NCI-H2171 (cell line): Measurements from ENCODE around the gene SLC41A3.

Experiments
- DNase-seq: peaks from one replicate; lab custom pipeline; 2025; lab: John Stamatoyannopoulos, UW

The SLC41A3 gene

DNA sequence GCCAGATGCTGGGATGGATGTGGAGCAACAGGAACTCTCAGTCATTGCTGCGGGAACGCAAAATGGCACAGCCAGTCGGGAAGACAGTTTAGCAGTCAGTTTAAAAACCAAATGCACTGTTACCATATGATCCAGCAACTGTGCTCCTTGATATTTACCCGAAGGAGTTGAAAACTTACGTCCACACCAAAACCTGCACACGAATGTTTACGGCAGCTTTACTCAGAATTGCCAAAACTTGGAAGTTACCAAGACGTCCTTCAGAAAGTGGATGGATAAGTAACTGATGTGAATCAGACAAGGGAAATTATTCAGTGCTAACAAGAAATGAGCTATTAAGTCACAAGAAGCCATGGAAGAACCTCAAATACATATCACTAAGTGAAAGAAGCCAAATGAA, 36.1 kb upstream of the SLC41A3 start:
- DNase-seq = no peak

DNA sequence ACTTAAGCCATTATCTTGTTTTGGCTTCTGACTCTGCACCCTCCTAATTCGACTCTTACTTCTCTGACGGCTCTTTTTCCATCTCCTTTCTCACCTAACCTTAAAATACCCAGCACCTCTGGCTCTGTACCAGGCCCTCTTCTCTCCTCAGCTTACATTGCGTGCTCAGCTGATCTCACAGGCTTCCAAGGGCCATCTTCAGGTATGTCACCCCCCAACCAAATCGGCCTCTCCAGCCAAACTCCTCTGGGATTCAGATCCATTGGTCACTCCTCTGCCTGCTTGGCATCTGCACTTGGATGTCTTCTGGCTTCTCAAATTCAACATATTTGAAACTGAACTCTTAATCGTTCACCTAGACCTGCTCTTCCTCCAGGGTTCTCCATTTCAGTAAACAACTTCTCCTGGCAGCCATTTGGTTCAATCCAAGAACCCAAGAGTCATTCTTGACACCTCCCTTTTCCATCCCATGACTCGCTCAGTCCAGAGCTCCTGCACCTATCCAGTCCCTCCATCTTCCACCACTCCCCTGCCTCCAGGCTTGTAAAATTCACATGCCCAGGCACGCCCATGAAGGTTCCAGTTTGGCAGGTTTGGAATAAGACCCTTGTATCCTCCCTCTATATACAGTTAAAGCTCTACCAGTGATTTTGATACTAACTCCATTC, 35.2 kb upstream of the SLC41A3 start:
- no peak for DNase-seq

DNA sequence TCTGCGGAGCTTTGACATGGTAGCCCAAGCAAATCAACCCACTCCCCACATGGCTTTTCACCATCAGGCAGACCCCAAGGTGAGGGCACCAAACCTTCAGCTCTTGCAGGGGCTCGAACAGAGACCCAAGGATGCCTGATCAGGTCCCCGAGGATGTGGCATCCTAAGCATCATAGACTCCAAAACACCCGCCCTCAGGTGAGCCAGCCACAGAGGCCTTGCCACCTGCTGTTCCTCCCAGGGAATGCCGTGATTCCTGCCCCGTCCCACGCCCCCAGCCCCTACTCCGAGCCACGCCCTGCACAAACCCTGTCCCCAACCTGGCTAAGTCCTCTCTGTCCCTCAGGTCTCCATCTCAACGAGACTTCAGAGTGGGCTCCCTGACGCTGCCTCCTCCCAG, 34.7 kb upstream of the SLC41A3 start:
- no peak for DNase-seq

DNA sequence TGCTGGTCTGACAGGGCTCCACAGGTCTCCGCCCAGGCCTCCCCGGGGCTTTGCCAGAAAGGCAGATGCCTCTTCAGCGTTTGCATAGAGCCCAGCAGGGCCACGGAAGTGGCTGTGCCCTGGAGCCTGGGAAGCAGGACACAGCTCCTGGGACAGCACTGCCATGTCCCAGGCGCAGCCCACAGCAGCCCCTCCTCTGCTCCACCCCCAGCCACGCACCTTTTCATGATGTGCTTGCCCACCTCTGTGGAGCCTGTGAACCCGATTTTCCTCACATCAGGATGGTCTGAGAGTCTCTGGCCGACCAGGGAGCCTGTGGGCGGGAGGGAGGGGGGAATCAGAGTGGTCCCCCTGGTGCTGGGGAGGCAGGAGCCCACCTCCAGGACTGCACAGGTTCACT, 33.9 kb upstream of the SLC41A3 start:
- DNase-seq = no peak

DNA sequence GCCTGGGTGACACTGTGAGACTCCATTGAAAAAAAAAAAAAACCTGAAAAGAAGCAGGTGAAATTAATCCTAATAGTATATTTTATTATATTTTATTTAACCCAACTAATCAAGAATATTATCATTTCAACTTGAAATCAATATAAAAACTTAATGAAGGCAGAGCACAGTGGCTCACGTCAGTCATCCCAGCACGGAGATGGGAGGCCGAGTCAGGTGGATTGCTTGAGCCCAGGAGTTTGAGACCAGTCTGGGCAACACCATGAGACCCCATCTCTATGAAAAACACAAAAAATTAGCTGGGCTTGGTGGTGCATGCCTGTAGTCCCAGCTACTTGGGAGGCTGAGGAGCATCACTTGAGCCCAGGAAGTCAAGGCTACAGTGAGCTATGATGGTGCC, 33.3 kb upstream of the SLC41A3 start:
- no peak for DNase-seq

DNA sequence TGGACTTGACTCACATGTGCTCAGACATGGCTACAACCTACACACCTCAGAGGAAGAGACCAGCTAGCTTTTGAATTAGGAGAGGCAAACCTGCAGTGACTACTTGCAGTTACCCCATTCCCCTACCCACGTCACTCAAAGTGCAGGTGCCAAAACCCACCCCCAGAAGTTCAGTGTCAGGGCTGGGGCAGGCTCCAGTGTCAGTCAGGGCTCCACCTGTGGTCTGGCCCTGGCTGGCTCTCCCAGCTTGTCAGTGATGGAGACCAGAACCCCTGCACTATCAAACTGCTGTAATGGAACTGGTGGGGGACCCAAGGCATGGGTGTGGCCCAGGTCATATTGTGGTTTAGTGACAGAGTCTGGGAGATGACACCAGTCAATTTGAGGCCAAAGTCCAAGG, 32.6 kb upstream of the SLC41A3 start:
- DNase-seq = no peak

DNA sequence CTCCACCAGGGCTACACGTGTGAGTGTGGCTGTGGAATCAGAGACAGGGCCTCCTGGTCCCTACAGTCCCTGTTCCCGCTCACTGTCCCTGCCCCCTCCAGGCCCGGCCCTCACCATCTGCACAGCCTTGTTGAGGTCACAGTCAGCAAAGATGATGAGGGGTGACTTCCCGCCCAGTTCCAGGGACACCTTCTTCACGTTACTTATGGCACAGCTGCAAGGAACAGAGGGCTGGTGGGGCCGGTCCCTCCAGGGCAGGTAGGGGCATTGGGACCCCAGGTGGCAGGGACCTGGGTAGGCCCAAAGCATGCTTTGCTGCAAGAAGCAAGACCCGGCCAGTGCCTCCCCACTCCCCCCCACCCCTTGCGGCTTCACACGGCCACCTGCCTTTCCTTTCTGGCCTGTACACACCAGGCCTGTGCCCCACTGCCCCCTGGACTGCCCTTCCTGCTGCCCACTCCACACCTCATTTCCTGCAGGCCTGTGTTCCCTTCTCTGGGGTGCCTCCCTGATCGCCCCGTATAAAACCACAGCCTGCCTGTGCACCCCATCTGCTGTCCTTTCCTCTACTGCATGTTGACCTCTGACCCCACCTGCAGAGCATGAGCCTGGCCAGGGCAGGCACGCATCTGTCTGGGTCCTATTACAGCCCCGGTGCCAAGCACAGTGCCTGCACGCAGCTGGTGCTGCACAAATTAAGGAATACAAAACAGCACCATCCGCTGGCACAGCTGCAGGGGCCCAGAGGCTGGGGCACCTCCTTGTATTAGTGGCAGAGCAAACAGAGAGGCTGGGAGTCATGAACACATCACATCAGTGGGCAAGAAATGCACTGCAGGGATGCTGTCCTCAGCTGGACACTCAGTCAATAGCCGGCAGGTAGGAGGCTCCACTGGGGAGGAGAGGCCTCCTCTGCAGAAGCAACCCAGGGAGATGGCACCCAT, 30.8 kb upstream of the SLC41A3 start:
- no peak for DNase-seq

DNA sequence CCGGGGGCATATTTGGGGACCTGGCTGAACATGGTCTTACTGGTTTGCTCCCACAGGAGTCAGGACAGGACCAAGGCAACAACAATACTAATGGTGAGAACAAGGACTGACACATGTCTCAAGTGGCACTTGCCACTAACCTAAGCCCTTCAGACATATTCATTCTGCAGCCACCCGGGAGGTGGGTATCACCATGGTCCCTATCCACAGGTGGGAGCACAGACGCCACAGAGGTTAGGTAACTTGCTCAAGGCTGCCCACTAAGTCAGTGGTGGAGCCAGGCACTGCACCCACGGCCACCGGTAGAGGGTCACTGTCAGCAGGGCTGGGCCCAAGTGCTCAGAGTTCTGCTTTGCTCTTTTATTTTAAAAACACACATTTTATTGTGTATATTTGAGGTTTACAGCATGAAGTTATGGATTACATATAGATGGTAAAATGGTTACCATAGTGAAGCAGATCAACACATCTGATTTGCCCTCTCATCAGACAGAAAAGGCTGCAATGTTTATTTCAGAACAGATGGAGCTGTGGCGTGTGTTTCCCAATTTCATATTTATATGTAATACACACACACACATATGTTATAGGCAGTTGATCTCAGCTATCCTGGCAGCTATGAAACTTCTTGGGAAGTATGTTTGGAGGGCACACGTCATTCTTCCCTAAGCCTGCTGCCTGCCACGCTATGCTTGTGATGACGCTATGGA, 30.0 kb upstream of the SLC41A3 start:
- no peak for DNase-seq

DNA sequence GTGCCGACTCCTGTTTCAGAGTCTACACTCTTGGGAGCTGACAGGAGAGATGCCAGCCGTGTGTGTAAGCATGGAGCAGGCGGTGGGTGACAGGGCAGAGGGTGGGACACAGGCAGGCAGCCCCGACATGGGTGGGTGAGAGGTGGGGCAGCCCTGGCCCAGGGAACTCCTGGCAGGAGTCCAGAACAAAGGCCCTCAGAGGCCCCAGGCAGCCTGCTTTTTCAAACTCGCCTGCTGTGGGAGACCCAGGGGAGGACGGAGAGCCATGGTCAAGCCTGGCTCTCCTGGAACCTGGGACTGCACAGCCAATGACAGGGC, 29.3 kb upstream of the SLC41A3 start:
- no peak for DNase-seq

DNA sequence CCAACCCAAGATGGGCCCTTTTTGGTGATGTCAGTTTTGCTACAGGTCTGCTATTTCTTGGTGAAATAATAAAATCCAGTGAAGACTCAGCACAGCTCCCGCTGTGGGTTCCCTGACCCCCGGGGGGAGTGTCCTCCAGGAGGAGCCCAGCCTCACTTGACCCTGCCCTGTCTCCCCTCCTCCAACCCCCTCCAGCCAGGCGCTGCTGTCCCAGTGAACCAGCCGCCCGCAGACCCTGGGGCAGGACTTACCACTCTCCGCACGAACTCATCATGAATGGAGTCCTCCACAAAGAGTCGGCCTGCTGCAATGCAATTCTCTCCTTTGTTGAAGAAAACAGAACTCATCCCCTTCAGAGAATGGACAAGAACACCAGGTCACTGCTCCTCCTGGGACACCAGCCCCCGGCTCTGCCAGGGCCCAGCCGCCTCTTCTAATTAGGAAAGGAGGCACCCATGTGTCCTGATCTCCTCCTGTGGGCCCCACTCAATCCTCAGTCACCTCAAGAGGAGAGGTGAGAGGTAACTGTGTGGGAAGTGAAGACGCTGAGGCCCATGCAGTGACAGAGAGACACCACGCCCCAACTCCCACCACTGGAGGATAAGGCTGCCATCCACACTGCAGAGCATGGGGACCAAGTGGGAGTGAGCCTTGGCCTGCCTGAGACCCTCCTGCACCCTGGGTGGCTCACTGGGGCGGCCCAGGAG, 28.8 kb upstream of the SLC41A3 start:
- DNase-seq = no peak

DNA sequence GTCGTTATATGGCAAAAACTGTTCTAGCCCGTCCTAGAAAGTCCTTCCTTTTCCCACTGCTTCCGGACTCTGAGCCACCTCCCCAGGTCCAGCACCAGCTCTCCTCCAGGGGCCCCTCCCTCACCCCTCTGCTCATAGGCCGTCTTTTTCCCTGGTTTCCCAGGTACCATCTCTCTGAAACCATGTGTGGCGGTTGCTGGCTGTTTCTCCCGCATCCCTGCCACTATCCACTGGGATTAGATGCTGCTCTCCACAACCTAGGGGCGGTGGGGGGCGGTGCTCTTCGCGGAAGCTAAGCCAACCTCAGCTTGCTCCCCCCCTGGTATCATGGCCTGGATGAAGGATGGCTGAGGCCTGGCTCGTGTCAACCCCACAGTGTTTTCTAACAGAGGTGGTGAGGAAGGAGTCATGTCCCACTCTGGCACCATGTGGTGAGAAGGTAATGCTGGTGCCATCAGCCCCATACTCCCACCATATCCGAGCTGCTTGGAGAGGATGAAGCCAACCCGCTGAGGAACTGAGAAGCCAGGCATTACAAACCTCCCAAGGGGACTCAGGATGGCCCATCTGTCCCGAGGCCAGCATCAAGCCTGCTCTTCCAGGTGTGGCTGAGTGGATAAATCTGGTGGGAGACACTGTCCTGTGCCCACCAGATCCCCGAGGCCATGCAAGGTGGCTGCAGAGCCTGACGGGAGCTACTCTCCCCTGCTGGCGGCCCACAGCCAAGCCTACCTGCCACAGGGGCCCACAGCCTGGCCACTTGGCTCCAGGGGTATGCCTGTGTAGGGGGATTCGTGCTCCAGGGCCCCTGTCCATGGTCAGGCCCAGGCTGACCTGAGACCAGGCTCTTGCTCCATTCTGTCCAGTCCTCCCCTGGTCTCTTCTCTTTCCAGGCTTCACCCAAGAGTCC, 27.9 kb upstream of the SLC41A3 start:
- no peak for DNase-seq

DNA sequence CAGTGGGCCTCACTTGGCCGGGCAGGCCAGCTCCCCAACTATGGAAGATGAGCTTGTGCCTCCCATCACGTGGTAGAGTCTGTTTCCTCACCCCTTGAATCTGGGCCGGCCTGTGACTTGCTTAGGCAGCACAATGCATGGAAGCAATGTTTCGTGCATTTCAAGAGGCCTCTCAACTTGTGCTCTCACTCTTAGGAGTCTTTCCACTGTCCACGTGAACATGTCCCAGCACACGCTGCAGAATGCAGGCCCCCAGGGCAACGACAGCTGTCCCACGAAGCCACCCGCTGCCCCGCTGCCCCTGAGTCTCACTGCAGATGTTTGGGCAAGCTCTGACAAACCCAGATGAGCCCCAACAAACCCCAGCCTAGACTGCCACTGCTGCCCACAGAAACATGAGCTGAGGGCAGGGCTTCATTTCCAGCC, 27.2 kb upstream of the SLC41A3 start:
- DNase-seq = no peak

DNA sequence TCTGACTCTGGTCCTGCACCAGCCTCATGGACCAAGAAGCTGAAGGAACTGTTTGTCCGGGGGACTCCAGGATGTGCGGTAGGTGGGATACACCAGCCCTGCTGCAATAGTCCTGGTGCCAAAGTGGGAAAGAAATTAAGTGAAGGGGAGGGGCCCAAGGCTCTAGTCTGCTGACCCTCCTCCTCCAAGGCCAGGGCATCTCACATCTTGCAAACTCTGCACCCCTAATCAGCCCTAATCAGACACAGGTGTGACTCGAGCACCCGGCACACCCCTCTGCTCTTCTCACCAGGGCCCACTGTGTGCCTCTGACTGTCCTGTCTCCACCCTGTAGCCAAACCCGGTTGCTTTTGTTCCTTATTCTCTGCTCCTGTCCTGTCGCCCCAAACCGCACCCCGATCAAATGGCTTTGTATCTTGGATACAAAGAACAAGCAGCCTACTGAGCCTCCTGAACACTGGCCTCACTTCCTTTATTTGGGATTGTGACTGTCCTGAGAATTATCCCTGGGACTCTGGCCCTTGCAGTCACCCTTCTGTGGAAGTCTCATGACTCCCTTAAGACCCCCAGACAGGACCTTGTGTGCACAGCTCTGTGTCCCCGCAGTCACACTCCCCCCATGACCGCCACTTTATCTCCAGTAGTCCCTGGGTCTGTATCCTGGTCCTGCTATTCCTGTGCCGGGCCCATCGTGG, 26.7 kb upstream of the SLC41A3 start:
- DNase-seq = no peak

DNA sequence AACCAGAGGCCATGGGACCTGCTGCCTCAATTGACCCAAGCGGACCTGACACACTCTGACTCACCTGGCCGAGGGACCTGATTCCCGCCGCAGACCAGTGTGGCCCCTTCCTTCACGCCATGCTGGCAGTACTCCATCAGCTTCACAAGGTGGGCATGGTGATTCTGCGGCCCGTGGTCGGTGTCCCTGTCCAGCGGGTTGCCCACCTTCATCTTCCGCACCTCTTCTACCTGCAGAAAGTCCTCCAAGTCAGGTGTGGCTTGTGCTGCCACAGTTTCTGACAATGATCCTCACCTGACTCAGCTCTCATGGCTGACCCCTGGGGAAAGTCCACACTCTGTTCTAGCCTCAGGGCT, 25.9 kb upstream of the SLC41A3 start:
- DNase-seq = no peak

DNA sequence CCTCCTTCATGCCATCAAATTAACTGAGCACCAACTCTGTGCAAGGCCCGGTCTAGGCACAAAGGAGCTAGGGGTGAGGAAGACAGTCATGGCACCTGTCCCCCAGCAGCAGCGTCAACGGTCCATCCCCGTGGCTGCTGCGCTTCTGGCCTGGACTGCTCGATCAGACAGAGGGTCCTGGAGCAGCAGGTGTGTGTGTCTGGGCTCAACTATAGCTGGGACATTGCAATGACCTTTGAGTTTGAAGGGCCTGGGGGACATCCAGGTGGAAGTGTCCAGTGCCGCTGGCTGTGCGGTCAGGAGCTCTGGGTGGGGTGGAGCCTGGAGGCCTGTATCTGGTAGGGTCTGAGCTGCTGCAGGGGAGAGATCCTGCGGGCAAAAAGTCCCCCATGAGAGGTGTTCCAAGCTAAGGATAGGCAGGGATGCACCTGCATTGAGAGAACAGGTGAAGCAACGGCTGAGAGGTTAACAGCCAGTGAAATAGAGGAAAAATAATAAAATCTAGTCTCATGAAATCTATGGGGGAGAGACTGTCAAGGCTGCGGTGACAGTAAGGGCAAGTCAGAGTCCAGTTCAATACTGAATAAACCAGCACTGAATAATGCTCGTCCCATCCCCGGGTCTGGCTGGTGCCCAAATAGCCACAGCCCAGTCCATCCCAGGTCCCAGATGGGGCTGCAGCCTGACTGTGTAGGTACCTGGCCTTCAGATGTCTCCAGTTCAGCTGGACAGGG, 25.4 kb upstream of the SLC41A3 start:
- DNase-seq = no peak

DNA sequence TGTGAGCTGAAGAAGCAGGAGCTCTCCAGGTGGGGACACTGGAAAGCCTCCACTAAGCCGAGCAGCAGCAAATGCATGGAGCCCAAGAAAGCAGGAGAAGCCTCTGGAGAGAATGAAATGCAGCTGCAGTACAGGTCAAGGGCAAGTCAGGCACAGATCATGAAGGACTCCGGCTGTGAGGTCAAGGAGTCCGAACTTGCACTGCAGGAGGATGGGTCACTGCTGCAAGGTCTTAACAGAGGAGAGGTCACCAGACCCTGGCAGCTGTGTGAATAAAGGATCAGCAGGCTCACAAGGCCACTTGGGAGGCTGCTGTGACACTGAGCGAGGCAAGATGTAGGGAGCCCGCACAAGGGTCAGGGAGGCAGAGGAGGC, 24.7 kb upstream of the SLC41A3 start:
- DNase-seq = no peak

DNA sequence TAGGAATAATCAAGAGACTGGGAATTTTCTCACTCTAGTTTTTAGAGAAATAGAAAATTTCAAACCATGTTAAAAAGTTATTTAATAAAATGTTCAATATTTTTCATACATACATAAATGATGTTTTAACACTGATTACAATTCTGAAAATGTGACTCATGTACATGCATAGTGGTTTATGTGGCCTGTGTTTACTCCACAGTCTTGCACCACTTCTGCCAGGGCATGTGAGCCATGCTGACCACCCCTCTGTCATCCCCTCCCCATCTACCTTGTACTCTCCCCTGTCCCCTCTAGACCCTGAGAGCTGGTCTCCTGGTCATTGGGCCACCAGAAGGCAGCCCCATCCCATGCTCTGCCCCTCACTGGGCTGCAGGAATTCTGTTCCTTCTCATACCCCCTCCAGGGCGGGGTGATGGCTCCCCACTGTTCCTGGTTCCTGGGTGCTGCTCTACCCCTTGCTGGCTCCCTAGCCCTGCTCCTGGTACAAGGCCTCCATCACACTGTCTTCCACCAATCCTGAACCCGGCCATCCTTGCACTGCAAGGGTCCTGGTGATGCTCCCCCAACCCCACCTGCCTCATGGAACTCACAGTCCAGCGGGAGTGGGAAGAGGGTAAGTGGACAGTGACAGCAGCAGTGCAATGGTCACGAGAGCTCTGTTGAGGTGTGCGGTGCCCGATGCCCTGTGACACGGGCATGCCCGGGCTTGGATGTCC, 24.2 kb upstream of the SLC41A3 start:
- DNase-seq = no peak

DNA sequence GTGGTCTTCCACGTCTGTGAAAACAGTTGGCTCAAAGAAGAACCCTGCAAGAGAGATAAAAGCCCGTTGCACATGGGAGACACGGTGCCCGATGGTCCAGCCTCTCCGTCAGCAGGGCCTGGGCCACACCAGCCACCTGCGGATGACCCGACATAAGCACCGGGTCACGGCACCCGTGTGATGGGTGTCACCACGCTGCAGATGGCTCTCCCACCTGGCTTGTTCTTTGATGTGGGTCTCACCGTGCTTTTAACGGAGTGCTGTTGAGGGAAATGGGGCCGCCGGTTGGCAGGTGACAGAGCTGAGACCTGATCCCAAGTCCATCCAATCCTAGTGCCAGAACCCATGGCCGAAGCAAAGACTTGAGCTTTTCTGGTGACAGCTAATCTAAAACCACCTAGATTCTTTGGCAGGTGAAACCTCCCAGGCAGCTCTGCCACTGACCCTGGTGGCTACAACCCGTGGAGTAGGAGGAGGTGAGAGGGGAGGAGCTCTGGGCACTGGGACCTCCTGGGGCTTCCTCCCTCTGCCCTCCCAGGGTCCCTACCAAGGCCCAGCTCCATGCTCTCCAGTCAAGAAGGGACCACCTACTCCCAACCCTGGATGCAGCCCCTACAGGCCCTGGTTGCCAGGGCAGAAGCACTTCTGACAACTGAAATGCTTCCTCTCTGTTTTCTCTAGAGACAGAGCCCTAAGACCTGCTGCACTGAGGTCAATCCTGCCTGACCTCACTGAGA, 23.4 kb upstream of the SLC41A3 start:
- DNase-seq = no peak
